NT2/D1 (cell line): Measurements from ENCODE around the gene PON2.

ENCODE experiments used
- YY1 ChIP-seq: IDR thresholded peaks from 2 replicates; pipeline ENCODE4 v1.6.1; 2011; ENCODE audit not compliant: insufficient read length, insufficient read depth
- ZNF274 ChIP-seq: IDR thresholded peaks from 2 replicates; pipeline ENCODE4 v1.6.1; 2011; ENCODE audit warnings: mild to moderate bottlenecking, low read depth, low read length

DNA sequence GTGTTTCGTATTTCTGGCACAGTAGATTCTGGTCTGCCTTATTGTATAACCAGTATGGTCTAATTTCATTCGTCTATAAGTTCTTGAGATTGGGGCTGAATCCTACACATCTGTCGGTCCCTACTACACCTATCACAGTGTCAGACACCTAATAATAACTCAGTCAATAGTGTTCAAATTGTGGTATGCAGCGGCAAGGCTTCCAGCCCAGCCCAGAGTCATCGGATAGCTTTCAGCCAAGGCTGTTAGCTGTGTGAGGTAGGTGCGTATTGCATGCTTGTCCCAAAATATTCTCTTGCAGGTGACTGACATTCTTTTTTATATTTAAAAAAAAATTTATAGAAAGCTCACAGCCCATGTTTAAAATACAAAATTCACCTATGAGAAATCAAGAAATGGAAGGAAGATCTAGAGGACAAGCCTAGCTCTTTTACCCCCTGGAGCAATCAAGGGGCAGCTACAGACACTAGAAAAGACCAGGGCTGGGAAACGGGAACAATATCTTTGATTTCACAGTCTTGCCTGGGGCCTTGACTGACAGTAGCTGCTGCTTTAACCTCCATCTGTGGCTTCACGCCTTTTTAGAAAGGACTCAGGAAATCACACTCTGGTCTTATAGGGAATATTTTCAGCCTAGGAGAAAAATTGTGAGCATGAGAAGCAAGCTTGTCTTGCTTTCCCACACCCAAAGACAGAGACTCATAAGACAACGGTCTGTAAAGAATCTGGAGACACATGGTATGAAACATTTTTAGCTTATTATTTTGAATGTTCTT is 41.4 kb upstream of the PON2 start:
- TF ChIP-seq ZNF274 (no peak), YY1 (no peak)
